SK-N-MC (cell line): ENCODE data around the gene ADGRF3.

Experiments
- EZH2 ChIP-seq: fragments of 200-600 bp; sonication (generic); IDR thresholded peaks from one replicate; pipeline ENCODE4 v1.6.1; 2017; ENCODE audit warnings: antibody characterized with exemption
- POLR2AphosphoS5 ChIP-seq: IDR thresholded peaks from 2 replicates; pipeline ENCODE4 v1.6.1; 2012; ENCODE audit warnings: mild to moderate bottlenecking, low read depth, low read length, borderline replicate concordance

- TF ChIP-seq POLR2AphosphoS5 (no peak), EZH2 (no peak)
Measured at GRCh38 chr2:26270373-26270772, 76.2 kb downstream of the ADGRF3 start.
